Measurements from ENCODE around the gene PEX1.
A peak's percentile ranks its signal among the peaks of the same experiment; 100 is the strongest.

The PEX1 gene

DNA sequence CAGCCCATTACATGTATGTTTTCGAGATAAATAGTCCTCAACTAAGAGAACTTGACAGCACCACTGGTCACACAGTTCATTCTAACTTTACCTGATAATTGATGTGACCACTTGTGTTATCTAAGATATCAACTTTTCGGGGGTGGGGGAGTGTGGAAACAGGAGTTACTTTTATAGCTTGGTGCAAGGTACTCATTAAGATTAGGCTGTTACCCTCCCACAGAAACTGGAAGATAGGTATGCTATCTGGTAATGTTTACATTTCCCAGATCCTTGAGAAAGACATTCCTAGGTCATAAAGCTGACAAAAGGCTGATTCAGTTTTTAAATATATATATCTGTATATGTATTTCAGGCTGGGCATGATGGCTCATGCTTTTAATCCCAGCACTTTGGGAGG is 61.6 kb downstream of the PEX1 start:
- no peaks in the 10 kb centered on the region for H3K9me3 ChIP-seq (ENCODE audit: insufficient read depth, low read length)
- H4K20me1 ChIP-seq (ENCODE audit: insufficient read depth, low read length) = no peaks in the 10 kb centered on the region
- H3K4me1 ChIP-seq (ENCODE audit: low read length) = peaks cover 2% of the 10 kb centered on the region; the same call in 1 of the 2 replicates

DNA sequence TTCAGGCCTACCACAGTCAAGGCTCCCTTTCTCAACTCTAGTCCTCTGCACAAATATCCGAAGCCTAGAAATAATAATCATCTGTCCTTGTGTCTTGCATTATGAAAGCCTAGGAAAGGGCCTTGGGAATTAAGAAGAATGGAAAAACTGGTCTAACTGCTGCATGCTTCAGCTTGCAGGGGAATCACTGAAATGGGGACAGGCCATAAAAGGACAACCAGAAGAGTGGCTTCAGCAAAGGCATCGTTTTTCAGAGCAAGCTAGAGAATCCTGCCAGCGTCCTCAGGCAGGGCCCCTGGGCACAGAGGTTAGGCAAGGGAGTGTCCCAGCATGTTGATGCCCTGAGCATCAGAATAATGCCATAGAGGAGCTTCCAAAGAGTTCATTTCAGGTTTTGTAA is 63.8 kb downstream of the PEX1 start:
- Histone ChIP-seq H4K20me1 (ENCODE audit: insufficient read depth, low read length) (no peaks in the 10 kb centered on the region), H3K4me1 (ENCODE audit: low read length) (peaks cover 3% of the 10 kb centered on the region; the same call in 1 of the 2 replicates), H3K9me3 (ENCODE audit: insufficient read depth, low read length) (no peaks in the 10 kb centered on the region), H3K9ac (ENCODE audit: low read length) (no peak overlapping the region), H3K36me3 (replicated peaks; ENCODE audit: low read depth, low read length) (no peaks in the 10 kb centered on the region), H3K27ac (ENCODE audit: low read length) (no peak overlapping the region), H2AFZ (ENCODE audit: low read depth, low read length) (no peak overlapping the region), H3K4me2 (ENCODE audit: low read length) (no peak overlapping the region), H3K79me2 (ENCODE audit: low read length) (no peaks in the 10 kb centered on the region), H3K4me3 (ENCODE audit: low read length) (no peak overlapping the region), H3K27me3 (ENCODE audit: low read depth, low read length) (no peaks in the 10 kb centered on the region)
- TF ChIP-seq, protein P1, sequence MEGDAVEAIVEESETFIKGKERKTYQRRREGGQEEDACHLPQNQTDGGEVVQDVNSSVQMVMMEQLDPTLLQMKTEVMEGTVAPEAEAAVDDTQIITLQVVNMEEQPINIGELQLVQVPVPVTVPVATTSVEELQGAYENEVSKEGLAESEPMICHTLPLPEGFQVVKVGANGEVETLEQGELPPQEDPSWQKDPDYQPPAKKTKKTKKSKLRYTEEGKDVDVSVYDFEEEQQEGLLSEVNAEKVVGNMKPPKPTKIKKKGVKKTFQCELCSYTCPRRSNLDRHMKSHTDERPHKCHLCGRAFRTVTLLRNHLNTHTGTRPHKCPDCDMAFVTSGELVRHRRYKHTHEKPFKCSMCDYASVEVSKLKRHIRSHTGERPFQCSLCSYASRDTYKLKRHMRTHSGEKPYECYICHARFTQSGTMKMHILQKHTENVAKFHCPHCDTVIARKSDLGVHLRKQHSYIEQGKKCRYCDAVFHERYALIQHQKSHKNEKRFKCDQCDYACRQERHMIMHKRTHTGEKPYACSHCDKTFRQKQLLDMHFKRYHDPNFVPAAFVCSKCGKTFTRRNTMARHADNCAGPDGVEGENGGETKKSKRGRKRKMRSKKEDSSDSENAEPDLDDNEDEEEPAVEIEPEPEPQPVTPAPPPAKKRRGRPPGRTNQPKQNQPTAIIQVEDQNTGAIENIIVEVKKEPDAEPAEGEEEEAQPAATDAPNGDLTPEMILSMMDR (IDR thresholded peaks at IDR 0.05; ENCODE audit: low read depth, low read length) = no peak
- TF ChIP-seq EZH2phosphoT487 (IDR thresholded peaks at IDR 0.05; ENCODE audit: low read depth) = no peak

More for the DNA sequence above, 61.6 kb downstream of the PEX1 start:
- Histone ChIP-seq H3K79me2 (ENCODE audit: low read length) (no peaks in the 10 kb centered on the region), H3K27me3 (ENCODE audit: low read depth, low read length) (no peaks in the 10 kb centered on the region), H3K36me3 (replicated peaks; ENCODE audit: low read depth, low read length) (no peaks in the 10 kb centered on the region), H3K4me2 (ENCODE audit: low read length) (no peak overlapping the region), H3K9ac (ENCODE audit: low read length) (no peak overlapping the region), H2AFZ (ENCODE audit: low read depth, low read length) (no peak overlapping the region), H3K27ac (ENCODE audit: low read length) (no peak overlapping the region), H3K4me3 (ENCODE audit: low read length) (no peak overlapping the region)
- TF ChIP-seq, protein P1 (IDR thresholded peaks at IDR 0.05; ENCODE audit: low read depth, low read length) = no peak
- TF ChIP-seq EZH2phosphoT487 (IDR thresholded peaks at IDR 0.05; ENCODE audit: low read depth) = no peak

DNA sequence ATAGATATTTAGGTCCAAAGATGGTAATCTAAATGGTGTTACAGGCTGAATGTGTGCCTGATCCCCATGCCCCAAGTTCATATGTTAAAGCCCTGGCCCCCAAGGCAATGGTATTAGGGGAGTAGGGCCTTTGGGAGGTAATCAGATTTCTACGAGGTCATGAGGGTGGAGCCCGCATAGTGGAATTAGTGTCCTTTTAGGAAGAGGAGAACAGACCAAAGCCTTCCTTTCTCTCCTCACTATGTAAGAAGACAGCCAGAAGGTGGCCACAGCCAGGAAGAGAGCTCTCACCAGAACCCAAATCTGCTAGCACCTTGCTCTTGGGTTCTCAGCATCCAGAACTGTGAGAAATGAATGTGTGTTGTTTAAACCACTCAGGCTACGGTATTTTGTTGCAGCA is 65.8 kb downstream of the PEX1 start:
- Histone ChIP-seq H3K4me2 (ENCODE audit: low read length) (no peak overlapping the region), H3K9me3 (ENCODE audit: insufficient read depth, low read length) (no peaks in the 10 kb centered on the region), H3K79me2 (ENCODE audit: low read length) (no peaks in the 10 kb centered on the region), H3K4me1 (ENCODE audit: low read length) (peaks cover 3% of the 10 kb centered on the region; the same call in 1 of the 2 replicates), H3K27ac (ENCODE audit: low read length) (no peak overlapping the region), H3K9ac (ENCODE audit: low read length) (no peak overlapping the region), H4K20me1 (ENCODE audit: insufficient read depth, low read length) (no peaks in the 10 kb centered on the region), H3K36me3 (replicated peaks; ENCODE audit: low read depth, low read length) (peaks cover 5% of the 10 kb centered on the region), H2AFZ (ENCODE audit: low read depth, low read length) (no peak overlapping the region), H3K4me3 (ENCODE audit: low read length) (no peak overlapping the region), H3K27me3 (ENCODE audit: low read depth, low read length) (no peaks in the 10 kb centered on the region)
- no peak for TF ChIP-seq EZH2phosphoT487 (IDR thresholded peaks at IDR 0.05; ENCODE audit: low read depth)
- TF ChIP-seq, protein P1 (IDR thresholded peaks at IDR 0.05; ENCODE audit: low read depth, low read length) = no peak

DNA sequence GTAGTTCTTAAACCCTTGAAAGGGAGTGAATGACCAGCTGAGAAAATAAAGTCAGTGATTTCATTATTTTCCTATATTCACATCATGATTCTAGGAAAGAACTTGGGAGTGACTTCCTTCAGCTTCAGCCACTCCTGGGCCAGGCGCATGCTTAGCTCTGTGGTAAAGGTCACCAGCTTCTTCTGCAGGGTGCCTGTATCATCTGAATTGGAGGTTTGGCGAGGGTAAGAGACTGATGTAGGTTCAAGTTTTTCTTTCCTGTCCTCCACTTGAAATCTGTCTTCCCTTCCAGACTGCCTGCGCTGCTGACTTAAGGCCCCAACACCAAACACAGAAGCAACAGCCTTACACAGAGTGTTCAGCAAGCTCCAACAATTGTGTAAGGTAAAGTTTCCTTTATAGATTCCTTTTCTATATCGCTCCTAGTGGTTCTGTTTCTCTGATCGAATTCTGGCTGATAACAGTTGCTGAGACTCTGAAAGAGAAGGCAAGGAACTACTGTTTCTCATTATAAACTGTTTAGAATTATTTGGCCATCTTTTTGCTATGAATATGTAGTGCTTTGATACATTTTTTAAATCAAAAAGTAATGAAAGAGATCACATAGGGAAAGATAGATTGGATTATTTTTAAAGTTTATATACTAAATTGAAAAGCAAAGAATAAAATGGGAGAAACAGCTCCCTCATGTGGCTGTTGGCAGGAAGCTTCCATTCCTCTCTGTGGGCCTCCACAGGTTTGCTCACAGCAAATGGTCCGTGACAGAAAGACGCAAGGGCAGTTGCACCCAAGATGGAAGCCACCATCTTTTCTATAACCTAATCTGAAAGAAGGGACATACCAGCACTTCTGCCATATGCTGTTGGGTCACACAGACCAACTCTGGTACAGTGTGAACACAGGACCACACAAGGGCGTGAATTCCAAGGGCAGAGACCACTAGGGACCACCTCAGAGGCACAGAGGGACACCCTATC is 67.0 kb downstream of the PEX1 start:
- no peak overlapping the region for H3K4me3 ChIP-seq (ENCODE audit: low read length)
- peaks cover 10% of the 10 kb centered on the region for H3K36me3 ChIP-seq (replicated peaks; ENCODE audit: low read depth, low read length)
- H3K9me3 ChIP-seq (ENCODE audit: insufficient read depth, low read length) = no peaks in the 10 kb centered on the region
- H3K4me1 ChIP-seq (ENCODE audit: low read length) = peaks cover 3% of the 10 kb centered on the region; the same call in 1 of the 2 replicates
- H3K9ac ChIP-seq (ENCODE audit: low read length) = no peak overlapping the region
- no peak overlapping the region for H3K27ac ChIP-seq (ENCODE audit: low read length)
- H3K4me2 ChIP-seq (ENCODE audit: low read length) = peak overlapping the region; percentile 33
- H3K79me2 ChIP-seq (ENCODE audit: low read length) = no peaks in the 10 kb centered on the region
- no peak for TF ChIP-seq EZH2phosphoT487 (IDR thresholded peaks at IDR 0.05; ENCODE audit: low read depth)
- TF ChIP-seq, protein P1 (IDR thresholded peaks at IDR 0.05; ENCODE audit: low read depth, low read length) = peak; percentile 80
- H3K27me3 ChIP-seq (ENCODE audit: low read depth, low read length) = no peaks in the 10 kb centered on the region
- peak overlapping the region; percentile 38; the same call in 1 of the 2 replicates for H2AFZ ChIP-seq (ENCODE audit: low read depth, low read length)
- H4K20me1 ChIP-seq (ENCODE audit: insufficient read depth, low read length) = no peaks in the 10 kb centered on the region

All from OCI-LY3 (cell line).